Measurements from ENCODE around the gene PRMT3. TPM values are rescaled to one million over a fixed set of nuclear protein-coding genes. Genes with fewer than 3 reads are reported as not detected.

The PRMT3 gene
- total RNA-seq: 13.9 and 15.0 TPM in 2 replicates

- peak within 1 kb of the TSS; percentile 85 for H3K4me3 ChIP-seq (ENCODE audit: low read depth, low read length)
- H3K36me3 ChIP-seq (ENCODE audit: control insufficient read depth, insufficient read depth, low read length): no peaks in the 10 kb centered on the region
- TF ChIP-seq CTCF (IDR thresholded peaks at IDR 0.05; ENCODE audit: insufficient read depth, low read length, poor library complexity, severe bottlenecking): peak; percentile 97
- no peaks in the 10 kb centered on the region for H3K27me3 ChIP-seq (ENCODE audit: control insufficient read depth, insufficient read depth, low read length)
- peak; percentile 69 for DNase-seq (ENCODE audit: low read depth)
Observed at GRCh38 chr11:20387261-20388095, at the start of gene PRMT3. TSS of gene PRMT3 (plus strand) at chr11:20387716. CDS start at chr11:20387747, 31 bp downstream.

GRCh38 chr11:20342347-20343141, 45.0 kb upstream of the PRMT3 start:
- Histone ChIP-seq H3K36me3 (ENCODE audit: control insufficient read depth, insufficient read depth, low read length) (no peaks in the 10 kb centered on the region), H3K4me3 (ENCODE audit: low read depth, low read length) (no peak overlapping the region), H3K27me3 (ENCODE audit: control insufficient read depth, insufficient read depth, low read length) (peaks cover 15% of the 10 kb centered on the region)
- no peak for DNase-seq (ENCODE audit: low read depth)
- TF ChIP-seq CTCF (IDR thresholded peaks at IDR 0.05; ENCODE audit: insufficient read depth, low read length, poor library complexity, severe bottlenecking): no peak

GRCh38 chr11:20351136-20351535, 36.4 kb upstream of the PRMT3 start:
- no peak for DNase-seq (ENCODE audit: low read depth)
- no peak for TF ChIP-seq CTCF (IDR thresholded peaks at IDR 0.05; ENCODE audit: insufficient read depth, low read length, poor library complexity, severe bottlenecking)

GRCh38 chr11:20351751-20352262, 35.7 kb upstream of the PRMT3 start:
- no peak for TF ChIP-seq CTCF (IDR thresholded peaks at IDR 0.05; ENCODE audit: insufficient read depth, low read length, poor library complexity, severe bottlenecking)
- no peak for DNase-seq (ENCODE audit: low read depth)
- H3K4me3 ChIP-seq (ENCODE audit: low read depth, low read length): no peak overlapping the region
- H3K27me3 ChIP-seq (ENCODE audit: control insufficient read depth, insufficient read depth, low read length): no peaks in the 10 kb centered on the region
- H3K36me3 ChIP-seq (ENCODE audit: control insufficient read depth, insufficient read depth, low read length): no peaks in the 10 kb centered on the region

More at GRCh38 chr11:20351136-20351535, 36.4 kb upstream of the PRMT3 start:
- no peaks in the 10 kb centered on the region for H3K36me3 ChIP-seq (ENCODE audit: control insufficient read depth, insufficient read depth, low read length)
- H3K27me3 ChIP-seq (ENCODE audit: control insufficient read depth, insufficient read depth, low read length): no peaks in the 10 kb centered on the region
- H3K4me3 ChIP-seq (ENCODE audit: low read depth, low read length): no peak overlapping the region

GRCh38 chr11:20353829-20354434, 33.6 kb upstream of the PRMT3 start:
- DNase-seq (ENCODE audit: low read depth): no peak
- no peaks in the 10 kb centered on the region for H3K27me3 ChIP-seq (ENCODE audit: control insufficient read depth, insufficient read depth, low read length)
- TF ChIP-seq CTCF (IDR thresholded peaks at IDR 0.05; ENCODE audit: insufficient read depth, low read length, poor library complexity, severe bottlenecking): peak; percentile 88
- no peak overlapping the region for H3K4me3 ChIP-seq (ENCODE audit: low read depth, low read length)
- no peaks in the 10 kb centered on the region for H3K36me3 ChIP-seq (ENCODE audit: control insufficient read depth, insufficient read depth, low read length)
